ENCODE data around the gene KRTCAP3. TPM values are rescaled to one million over a fixed set of nuclear protein-coding genes. Genes with fewer than 3 reads are reported as not detected.
A peak's percentile ranks its signal among the peaks of the same experiment; 100 is the strongest.

The KRTCAP3 gene
- total RNA-seq, 2 donors from 2014 or later: 27.0 to 29.7 TPM

DNA sequence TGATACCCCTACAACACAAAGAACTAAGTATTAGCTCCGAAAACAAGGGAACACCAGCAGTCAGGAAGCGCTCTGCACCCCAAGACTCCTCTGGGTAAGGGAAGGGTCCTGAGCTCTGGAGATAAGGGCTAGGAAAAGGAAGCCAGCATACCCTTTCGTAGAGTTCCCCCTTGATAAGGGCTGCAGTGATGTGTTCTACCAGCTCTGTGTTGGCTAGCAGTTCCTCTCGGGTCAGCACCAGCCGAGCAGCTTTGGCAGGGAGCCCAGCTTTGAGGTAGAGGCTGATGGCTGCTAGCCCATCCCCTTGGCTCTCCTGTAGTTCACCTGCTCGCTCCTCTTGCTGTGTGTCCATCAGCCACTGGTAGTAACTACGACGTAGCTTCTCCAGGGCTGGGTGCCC, 18.9 kb downstream of the KRTCAP3 start:
- 90 to 92% methylated on average over 5 to 8 of the region's 8 CpGs for WGBS, 2 experiments (ENCODE audit: insufficient coverage in 1 of 2, insufficient read length in 1 of 2)

GRCh38 chr2:27464443-27464842, 22.3 kb downstream of the KRTCAP3 start:
- Mint-ChIP-seq H3K27me3 (ENCODE audit: insufficient read depth) (no peaks in the 10 kb centered on the region), H3K27ac (no peak overlapping the region), H3K9me3 (no peaks in the 10 kb centered on the region), H3K36me3 (ENCODE audit: low read depth) (peaks cover 5% of the 10 kb centered on the region), H3K4me3 (no peak overlapping the region), H3K4me1 (no peaks in the 10 kb centered on the region)
- H3K9ac ChIP-seq (ENCODE audit: extremely low read depth, low read length, poor library complexity, severe bottlenecking): no peak overlapping the region
- H3K27me3 ChIP-seq (ENCODE audit: control insufficient read depth, insufficient read depth, low read length, poor library complexity, severe bottlenecking): no peaks in the 10 kb centered on the region
- H3K4me3 ChIP-seq (ENCODE audit: low read length): no peak overlapping the region
- H3K36me3 ChIP-seq (ENCODE audit: control insufficient read depth, insufficient read depth, low read length): peaks cover 4% of the 10 kb centered on the region
- no peaks in the 10 kb centered on the region for H3K4me1 ChIP-seq (ENCODE audit: control insufficient read depth, insufficient read depth, low read length)
- no peak for DNase-seq
- WGBS, 2 experiments (ENCODE audit: insufficient coverage in 1 of 2, insufficient read length in 1 of 2): 93 to 98% methylated on average over 5 to 7 of the region's 7 CpGs
- H3K9me3 ChIP-seq (ENCODE audit: control insufficient read depth, low read length): no peaks in the 10 kb centered on the region
- H3K27ac ChIP-seq (ENCODE audit: low read depth, low read length): no peak overlapping the region
- TF ChIP-seq CTCF (conservative IDR thresholded peaks at IDR 0.05): no peak

More for the DNA sequence above, 18.9 kb downstream of the KRTCAP3 start:
- Mint-ChIP-seq H3K27ac (peak overlapping the region; percentile 19), H3K36me3 (ENCODE audit: low read depth) (peaks cover 22% of the 10 kb centered on the region), H3K9me3 (no peaks in the 10 kb centered on the region), H3K4me1 (no peaks in the 10 kb centered on the region), H3K27me3 (ENCODE audit: insufficient read depth) (no peaks in the 10 kb centered on the region), H3K4me3 (no peak overlapping the region)
- no peak overlapping the region for H3K9ac ChIP-seq (ENCODE audit: extremely low read depth, low read length, poor library complexity, severe bottlenecking)
- no peaks in the 10 kb centered on the region for H3K9me3 ChIP-seq (ENCODE audit: control insufficient read depth, low read length)
- DNase-seq: no peak
- H3K27ac ChIP-seq (ENCODE audit: low read depth, low read length): no peak overlapping the region
- no peak overlapping the region for H3K4me3 ChIP-seq (ENCODE audit: low read length)
- TF ChIP-seq CTCF (conservative IDR thresholded peaks at IDR 0.05): no peak
- peaks cover 11% of the 10 kb centered on the region for H3K36me3 ChIP-seq (ENCODE audit: control insufficient read depth, insufficient read depth, low read length)
- no peaks in the 10 kb centered on the region for H3K4me1 ChIP-seq (ENCODE audit: control insufficient read depth, insufficient read depth, low read length)
- no peaks in the 10 kb centered on the region for H3K27me3 ChIP-seq (ENCODE audit: control insufficient read depth, insufficient read depth, low read length, poor library complexity, severe bottlenecking)

DNA sequence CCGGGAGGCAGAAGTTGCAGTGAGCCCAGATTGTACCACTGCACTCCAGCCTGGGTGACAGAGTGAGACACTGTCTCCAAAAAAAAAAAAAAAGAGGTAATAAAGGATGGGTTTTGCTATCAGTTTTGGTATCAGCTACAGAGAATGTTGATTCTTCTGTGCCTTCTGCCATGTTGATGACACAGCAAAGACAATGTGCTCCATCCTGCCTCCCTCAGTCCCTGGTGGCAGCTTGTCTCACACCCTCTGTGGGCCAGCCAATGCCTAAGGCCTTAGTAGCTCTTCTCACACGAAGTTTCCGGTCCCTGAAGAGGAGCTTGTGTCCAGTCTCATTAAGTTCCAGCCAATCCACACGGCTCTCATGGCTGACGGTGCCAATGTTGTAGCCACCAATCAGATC, 29.8 kb downstream of the KRTCAP3 start:
- H3K36me3 Mint-ChIP-seq (ENCODE audit: low read depth): peaks cover 27% of the 10 kb centered on the region
- DNase-seq: no peak
- WGBS, 2 experiments (ENCODE audit: insufficient coverage in 1 of 2, insufficient read length in 1 of 2): 91 to 100% methylated on average over 1 to 5 of the region's 5 CpGs

More for the DNA sequence above, 29.8 kb downstream of the KRTCAP3 start:
- Mint-ChIP-seq H3K27ac (peak overlapping the region; percentile 32), H3K4me1 (no peaks in the 10 kb centered on the region), H3K27me3 (ENCODE audit: insufficient read depth) (no peaks in the 10 kb centered on the region), H3K9me3 (no peaks in the 10 kb centered on the region), H3K4me3 (no peak overlapping the region)
- Histone ChIP-seq H3K27ac (ENCODE audit: low read depth, low read length) (no peak overlapping the region), H3K9ac (ENCODE audit: extremely low read depth, low read length, poor library complexity, severe bottlenecking) (no peak overlapping the region), H3K4me3 (ENCODE audit: low read length) (no peak overlapping the region), H3K9me3 (ENCODE audit: control insufficient read depth, low read length) (no peaks in the 10 kb centered on the region), H3K36me3 (ENCODE audit: control insufficient read depth, insufficient read depth, low read length) (peaks cover 5% of the 10 kb centered on the region), H3K27me3 (ENCODE audit: control insufficient read depth, insufficient read depth, low read length, poor library complexity, severe bottlenecking) (no peaks in the 10 kb centered on the region), H3K4me1 (ENCODE audit: control insufficient read depth, insufficient read depth, low read length) (no peaks in the 10 kb centered on the region)
- no peak for TF ChIP-seq CTCF (conservative IDR thresholded peaks at IDR 0.05)
